GM12891 (cell line): ENCODE measurements around the gene PAPPA2.

Experiments used
- PAX5 ChIP-seq: IDR thresholded peaks from 2 replicates; pipeline ENCODE4 v1.6.1; 2011; ENCODE audit warnings: low read length, moderate library complexity, mild to moderate bottlenecking; ENCODE audit not compliant: insufficient read depth, severe bottlenecking
- POLR2A ChIP-seq: IDR thresholded peaks from 2 replicates; pipeline ENCODE4 v1.6.1; 2011; ENCODE audit warnings: low read depth, low read length, control low read depth
- POLR2AphosphoS5 ChIP-seq: IDR thresholded peaks from 2 replicates; pipeline ENCODE4 v1.6.1; 2011; ENCODE audit warnings: low read depth, low read length, control low read depth
- SPI1 ChIP-seq: IDR thresholded peaks from 2 replicates; pipeline ENCODE4 v1.6.1; 2011; ENCODE audit warnings: low read depth, low read length, control low read depth

DNA sequence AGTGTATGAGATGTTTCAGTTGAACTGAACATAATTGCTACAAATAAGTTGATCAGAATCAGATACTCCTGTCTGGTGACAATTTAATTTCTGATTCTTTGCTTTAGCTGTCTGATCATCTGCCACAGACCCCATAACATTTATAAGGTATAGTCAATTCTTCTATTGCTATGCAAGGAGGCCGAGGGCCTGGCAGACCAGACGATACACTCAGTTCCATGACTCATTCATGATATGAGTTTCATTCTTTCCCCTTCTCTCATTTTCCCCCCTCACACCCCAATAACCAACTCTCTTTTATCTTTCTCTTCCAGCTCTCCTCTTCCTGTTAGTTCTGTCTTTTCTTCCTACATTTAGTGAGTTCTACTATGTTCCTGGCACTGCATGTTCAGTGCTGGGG, 236.8 kb downstream of the PAPPA2 start:
- no peak for TF ChIP-seq PAX5
- no peak for TF ChIP-seq SPI1
- TF ChIP-seq POLR2A, result no peak
- TF ChIP-seq POLR2AphosphoS5, result no peak
